Adrenal gland (tissue), 5 donors: Measurements from ENCODE around the gene MKI67.

Experiments used
- CTCF ChIP-seq, 6 experiments: fragments of 450-650 bp in 4 of 6; fragments of 200-600 bp in 2 of 6; sonication (generic) in 1 of 6; IDR thresholded peaks; 1 replicate in 5 of 6; 2 replicates in 1 of 6; pipeline versions ENCODE4 v1.5.1 to v1.8.0; 2016 to 2021; ENCODE audit warnings: antibody characterized with exemption in 6 of 6, mild to moderate bottlenecking in 2 of 6, moderate library complexity in 1 of 6
- POLR2A ChIP-seq, 2 donors: fragments of 450-650 bp; IDR thresholded peaks; one replicate each; pipeline ENCODE4 v1.6.1; 2017; ENCODE audit warnings: antibody characterized with exemption in 2 of 2, mild to moderate bottlenecking in 2 of 2, moderate library complexity in 1 of 2
- donor health status: DM: no; HTN: no; CAD: no.

- TF ChIP-seq POLR2A (IDR thresholded peaks at IDR 0.05) (no peak), CTCF (IDR thresholded peaks at IDR 0.05) (no peak)
Observed at GRCh38 chr10:128099901-128100300, 26.3 kb downstream of the MKI67 start.
